Uterus (tissue), 2 donors: Measurements from ENCODE around the gene INS.

ENCODE experiments used
- POLR2A ChIP-seq, 2 donors: fragments of 450-650 bp; IDR thresholded peaks; one replicate each; pipeline ENCODE4 v1.6.1; 2016; ENCODE audit warnings: antibody characterized with exemption in 2 of 2, mild to moderate bottlenecking in 1 of 2, moderate library complexity in 1 of 2
- TF ChIP-seq, protein P1 (sequence below), 4 experiments: fragments of 200-600 bp in 2 of 4; fragments of 450-650 bp in 2 of 4; sonication (generic) in 2 of 4; IDR thresholded peaks; one replicate each; pipeline ENCODE4 v1.5.1; 2016 to 2019; ENCODE audit warnings: antibody characterized with exemption in 4 of 4, mild to moderate bottlenecking in 2 of 4, moderate library complexity in 1 of 4

DNA sequence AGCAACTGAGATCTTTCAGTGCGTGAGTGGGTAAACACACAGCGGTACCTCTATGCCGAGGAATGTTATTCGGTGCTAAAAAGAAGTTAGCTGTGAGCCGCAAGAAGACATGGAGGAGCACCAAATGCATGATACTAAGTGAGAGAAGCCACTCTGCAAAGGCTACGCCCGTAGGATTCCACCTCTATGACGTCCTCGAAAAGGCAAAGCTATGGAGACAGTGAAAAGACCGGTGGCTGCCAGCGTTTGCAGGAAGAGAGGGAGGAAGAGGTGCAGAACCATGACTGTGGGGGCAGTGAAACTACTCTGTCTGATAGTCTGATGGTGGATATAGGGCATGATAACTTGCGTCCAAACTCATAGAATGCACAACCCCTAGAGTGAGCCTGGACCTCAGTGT is 50.5 kb downstream of the INS start:
- TF ChIP-seq POLR2A (IDR thresholded peaks at IDR 0.05), result no peak
- TF ChIP-seq, protein P1, sequence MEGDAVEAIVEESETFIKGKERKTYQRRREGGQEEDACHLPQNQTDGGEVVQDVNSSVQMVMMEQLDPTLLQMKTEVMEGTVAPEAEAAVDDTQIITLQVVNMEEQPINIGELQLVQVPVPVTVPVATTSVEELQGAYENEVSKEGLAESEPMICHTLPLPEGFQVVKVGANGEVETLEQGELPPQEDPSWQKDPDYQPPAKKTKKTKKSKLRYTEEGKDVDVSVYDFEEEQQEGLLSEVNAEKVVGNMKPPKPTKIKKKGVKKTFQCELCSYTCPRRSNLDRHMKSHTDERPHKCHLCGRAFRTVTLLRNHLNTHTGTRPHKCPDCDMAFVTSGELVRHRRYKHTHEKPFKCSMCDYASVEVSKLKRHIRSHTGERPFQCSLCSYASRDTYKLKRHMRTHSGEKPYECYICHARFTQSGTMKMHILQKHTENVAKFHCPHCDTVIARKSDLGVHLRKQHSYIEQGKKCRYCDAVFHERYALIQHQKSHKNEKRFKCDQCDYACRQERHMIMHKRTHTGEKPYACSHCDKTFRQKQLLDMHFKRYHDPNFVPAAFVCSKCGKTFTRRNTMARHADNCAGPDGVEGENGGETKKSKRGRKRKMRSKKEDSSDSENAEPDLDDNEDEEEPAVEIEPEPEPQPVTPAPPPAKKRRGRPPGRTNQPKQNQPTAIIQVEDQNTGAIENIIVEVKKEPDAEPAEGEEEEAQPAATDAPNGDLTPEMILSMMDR (IDR thresholded peaks at IDR 0.05), result no peak
